Cortex of kidney (tissue), 1 donor: ENCODE results near the gene ACSM6.

Experiments used
- DNase-seq: peaks from one replicate; lab custom pipeline; 2025; lab: John Stamatoyannopoulos, UW

The ACSM6 gene

GRCh38 chr10:95268438-95268837 is 74.4 kb downstream of the ACSM6 start:
- no peak for DNase-seq

GRCh38 chr10:95273393-95274312 is 79.6 kb downstream of the ACSM6 start:
- no peak for DNase-seq

GRCh38 chr10:95275726-95276366 is 81.8 kb downstream of the ACSM6 start:
- DNase-seq, result no peak

GRCh38 chr10:95276367-95277200 is 82.5 kb downstream of the ACSM6 start:
- no peak for DNase-seq

GRCh38 chr10:95277201-95277570 is 83.1 kb downstream of the ACSM6 start:
- no peak for DNase-seq

- no peak for DNase-seq
Measured at GRCh38 chr10:95277614-95278013, 83.6 kb downstream of the ACSM6 start.
